ENCODE data around the gene PRPF19. TPM values are rescaled to one million over a fixed set of nuclear protein-coding genes. Genes with fewer than 3 reads are reported as not detected.

PRPF19 gene
- total RNA-seq, 1 donor from 2014 or later, result 61.9 TPM

GRCh38 chr11:60870733-60871377 lies 35.5 kb downstream of the PRPF19 start:
- H3K79me2 ChIP-seq (ENCODE audit: insufficient read depth, low read length), result no peaks in the 10 kb centered on the region
- DNase-seq (ENCODE audit: low read depth) (no peak), FAIRE-seq (no peak)
- no peak overlapping the region for H3K4me2 ChIP-seq (ENCODE audit: low read length)
- no peaks in the 10 kb centered on the region for H3K9me3 Mint-ChIP-seq (ENCODE audit: unreplicated experiment)
- H3K4me1 ChIP-seq (ENCODE audit: insufficient read depth, low read length), result peaks cover 18% of the 10 kb centered on the region
- H3K4me3 Mint-ChIP-seq (ENCODE audit: unreplicated experiment), result no peak overlapping the region
- peaks cover 6% of the 10 kb centered on the region for H3K27me3 Mint-ChIP-seq (ENCODE audit: low read depth, unreplicated experiment)
- H4K20me1 ChIP-seq (ENCODE audit: insufficient read depth, low read length), result no peaks in the 10 kb centered on the region
- no peak overlapping the region for H3K27ac ChIP-seq (ENCODE audit: low read depth, low read length)
- no peak for TF ChIP-seq CTCF (IDR thresholded peaks at IDR 0.05; ENCODE audit: insufficient read depth, low read depth, low read length)
- no peak for TF ChIP-seq EZH2 (IDR thresholded peaks at IDR 0.05; ENCODE audit: insufficient read depth, low read length)
- no peak overlapping the region for H3K27ac Mint-ChIP-seq (ENCODE audit: unreplicated experiment)
- no peaks in the 10 kb centered on the region for H3K9me3 ChIP-seq (ENCODE audit: insufficient read depth, low read depth, low read length)
- H3K36me3 ChIP-seq (ENCODE audit: insufficient read depth, low read length), result no peaks in the 10 kb centered on the region
- H3K27me3 ChIP-seq (ENCODE audit: insufficient read depth, low read length), result peaks cover 3% of the 10 kb centered on the region
- H3K4me3 ChIP-seq (ENCODE audit: insufficient read depth, low read depth, low read length), result no peak overlapping the region
- H2AFZ ChIP-seq (ENCODE audit: low read depth, low read length), result no peak overlapping the region
- peaks cover 8% of the 10 kb centered on the region for H3K4me1 Mint-ChIP-seq (ENCODE audit: low read depth, unreplicated experiment)
- H3K36me3 Mint-ChIP-seq (ENCODE audit: low read depth, unreplicated experiment), result no peaks in the 10 kb centered on the region
- no peak overlapping the region for H3K9ac ChIP-seq (ENCODE audit: low read length)

- peaks cover 18% of the 10 kb centered on the region for H3K4me1 ChIP-seq (ENCODE audit: insufficient read depth, low read length)
- no peak overlapping the region for H3K4me3 Mint-ChIP-seq (ENCODE audit: unreplicated experiment)
- no peak for FAIRE-seq
Observed at GRCh38 chr11:60870276-60870675, 36.1 kb downstream of the PRPF19 start.

More at GRCh38 chr11:60870276-60870675, 36.1 kb downstream of the PRPF19 start:
- Histone ChIP-seq H4K20me1 (ENCODE audit: insufficient read depth, low read length) (no peaks in the 10 kb centered on the region), H3K9me3 (ENCODE audit: insufficient read depth, low read depth, low read length) (no peaks in the 10 kb centered on the region), H3K4me3 (ENCODE audit: insufficient read depth, low read depth, low read length) (no peak overlapping the region), H3K36me3 (ENCODE audit: insufficient read depth, low read length) (no peaks in the 10 kb centered on the region), H3K9ac (ENCODE audit: low read length) (no peak overlapping the region), H2AFZ (ENCODE audit: low read depth, low read length) (no peak overlapping the region), H3K27ac (ENCODE audit: low read depth, low read length) (no peak overlapping the region), H3K27me3 (ENCODE audit: insufficient read depth, low read length) (peaks cover 3% of the 10 kb centered on the region), H3K79me2 (ENCODE audit: insufficient read depth, low read length) (no peaks in the 10 kb centered on the region), H3K4me2 (ENCODE audit: low read length) (no peak overlapping the region)
- Mint-ChIP-seq H3K4me1 (ENCODE audit: low read depth, unreplicated experiment) (peaks cover 8% of the 10 kb centered on the region), H3K36me3 (ENCODE audit: low read depth, unreplicated experiment) (no peaks in the 10 kb centered on the region), H3K27ac (ENCODE audit: unreplicated experiment) (no peak overlapping the region), H3K27me3 (ENCODE audit: low read depth, unreplicated experiment) (peaks cover 8% of the 10 kb centered on the region), H3K9me3 (ENCODE audit: unreplicated experiment) (no peaks in the 10 kb centered on the region)
- DNase-seq (ENCODE audit: low read depth), result no peak
- TF ChIP-seq CTCF (IDR thresholded peaks at IDR 0.05; ENCODE audit: insufficient read depth, low read depth, low read length) (no peak), EZH2 (IDR thresholded peaks at IDR 0.05; ENCODE audit: insufficient read depth, low read length) (no peak)

Data from astrocyte (in vitro differentiated cells and primary cell).